ENCODE results near the gene LRBA. TPM values are rescaled to one million over a fixed set of nuclear protein-coding genes. Genes with fewer than 3 reads are reported as not detected.

The LRBA gene
- total and polyA plus RNA-seq, 2 donors (not counting 3 experiments of a cell fraction or from before 2014, with no cell fraction given), result 18.0 to 35.1 TPM

- Histone ChIP-seq H3K9me1 (replicated peaks; ENCODE audit: control insufficient read depth, extremely low read depth, insufficient read depth, low read length) (no peaks in the 10 kb centered on the region), H3K9me3 (replicated peaks; ENCODE audit: control insufficient read depth, insufficient read depth, low read length) (no peaks in the 10 kb centered on the region), H3K27me3 (ENCODE audit: control insufficient read depth in 2 of 2, insufficient read depth in 2 of 2, low read length in 2 of 2) (no peaks in the 10 kb centered on the region), H3K4me1 (ENCODE audit: control insufficient read depth, extremely low read depth, insufficient read depth, low read length) (no peaks in the 10 kb centered on the region), H3K27ac (ENCODE audit: insufficient read depth, low read depth, low read length) (no peak overlapping the region), H3K36me3 (ENCODE audit: control insufficient read depth in 2 of 2, extremely low read depth in 1 of 2, insufficient read depth in 2 of 2, low read length in 2 of 2) (no peaks in the 10 kb centered on the region), H2AFZ (ENCODE audit: low read depth, low read length) (no peak overlapping the region), H3K4me2 (ENCODE audit: insufficient read depth, low read length) (no peak overlapping the region), H3K79me2 (ENCODE audit: control insufficient read depth, insufficient read depth, low read length) (no peaks in the 10 kb centered on the region), H3K9ac (replicated peaks; ENCODE audit: extremely low read depth, insufficient read depth, low read length) (no peak overlapping the region), H3K4me3 (replicated peaks in 1 of 3; ENCODE audit: insufficient read depth in 1 of 3, low read depth in 1 of 3, low read length in 3 of 3) (no peak overlapping the region), H4K20me1 (replicated peaks; ENCODE audit: control insufficient read depth, extremely low read depth, insufficient read depth, low read length) (no peaks in the 10 kb centered on the region)
- no peak for DNase-seq (ENCODE audit: low read depth, low spot score)
- no peak for FAIRE-seq
- no peak for TF ChIP-seq GATA2 (IDR thresholded peaks at IDR 0.05; ENCODE audit: insufficient read depth, insufficient read length, low read depth, low read length)
- no peak for TF ChIP-seq POLR2AphosphoS5 (IDR thresholded peaks at IDR 0.05; ENCODE audit: insufficient read depth, low read depth, low read length)
- TF ChIP-seq MYC (IDR thresholded peaks at IDR 0.05; ENCODE audit: low read depth, low read length), result no peak
- no peak for TF ChIP-seq MAX (IDR thresholded peaks at IDR 0.05; ENCODE audit: insufficient read depth, insufficient read length)
- TF ChIP-seq POLR2A (IDR thresholded peaks at IDR 0.05; ENCODE audit: low read depth, low read length), result no peak
- TF ChIP-seq CTCF (IDR thresholded peaks at IDR 0.05; ENCODE audit: extremely low read depth in 1 of 2, insufficient read depth in 1 of 2, low read depth in 1 of 2, low read length in 2 of 2), result no peak
- TF ChIP-seq FOS (IDR thresholded peaks at IDR 0.05; ENCODE audit: borderline replicate concordance, insufficient read depth, low read length), result no peak
- TF ChIP-seq JUN (IDR thresholded peaks at IDR 0.05; ENCODE audit: borderline replicate concordance, insufficient read depth, insufficient read length, low read depth), result no peak
- no peak for TF ChIP-seq EZH2 (IDR thresholded peaks at IDR 0.05; ENCODE audit: borderline replicate concordance, low read depth, low read length, severe bottlenecking)
- POLR2A ChIA-PET, result no interaction called here
- BruUV-seq (replicated peaks), result no TSS peak
- CTCF ChIA-PET, result no interaction called here
- intact Hi-C loops (cut with micrococcal nuclease) (no loop called here), dilution Hi-C loops (cut with MboI; ENCODE audit: extremely low pct_ligation_motif_present, low sequenced_read_pairs) (no loop called here)
Observed at GRCh38 chr4:150720973-150721518, 294.0 kb downstream of the LRBA start.
